Adipocyte (in vitro differentiated cells): ENCODE results near the gene AFMID.

Experiments used
- DNase-seq: peaks from one replicate; pipeline ENCODE4 v3.0.0-alpha.2; 2015; ENCODE audit warnings: low read depth
- H3K27me3 ChIP-seq: replicated peaks from 2 replicates; pipeline ENCODE4 v1.7.0; 2013; ENCODE audit warnings: mild to moderate bottlenecking, low read length, moderate library complexity; ENCODE audit not compliant: control insufficient read depth, insufficient read depth
- H3K36me3 ChIP-seq: 2 replicates; pipeline ENCODE4 v1.7.0; 2013; ENCODE audit warnings: low read length, mild to moderate bottlenecking, moderate library complexity; ENCODE audit not compliant: control insufficient read depth, insufficient read depth, severe bottlenecking
- H3K4me1 ChIP-seq: 2 replicates; pipeline ENCODE4 v1.7.0; 2013; ENCODE audit warnings: mild to moderate bottlenecking, low read length, moderate library complexity; ENCODE audit not compliant: control insufficient read depth, insufficient read depth
- H3K4me3 ChIP-seq: 2 replicates; pipeline ENCODE4 v1.7.0; 2013; ENCODE audit warnings: mild to moderate bottlenecking, low read length, moderate library complexity
- H3K9ac ChIP-seq: 2 replicates; pipeline ENCODE4 v1.7.0; 2013; ENCODE audit warnings: mild to moderate bottlenecking, low read length, moderate library complexity
- H3K9me3 ChIP-seq: 2 replicates; pipeline ENCODE4 v1.7.0; 2013; ENCODE audit warnings: mild to moderate bottlenecking, low read length, moderate library complexity; ENCODE audit not compliant: control insufficient read depth

The AFMID gene

DNA sequence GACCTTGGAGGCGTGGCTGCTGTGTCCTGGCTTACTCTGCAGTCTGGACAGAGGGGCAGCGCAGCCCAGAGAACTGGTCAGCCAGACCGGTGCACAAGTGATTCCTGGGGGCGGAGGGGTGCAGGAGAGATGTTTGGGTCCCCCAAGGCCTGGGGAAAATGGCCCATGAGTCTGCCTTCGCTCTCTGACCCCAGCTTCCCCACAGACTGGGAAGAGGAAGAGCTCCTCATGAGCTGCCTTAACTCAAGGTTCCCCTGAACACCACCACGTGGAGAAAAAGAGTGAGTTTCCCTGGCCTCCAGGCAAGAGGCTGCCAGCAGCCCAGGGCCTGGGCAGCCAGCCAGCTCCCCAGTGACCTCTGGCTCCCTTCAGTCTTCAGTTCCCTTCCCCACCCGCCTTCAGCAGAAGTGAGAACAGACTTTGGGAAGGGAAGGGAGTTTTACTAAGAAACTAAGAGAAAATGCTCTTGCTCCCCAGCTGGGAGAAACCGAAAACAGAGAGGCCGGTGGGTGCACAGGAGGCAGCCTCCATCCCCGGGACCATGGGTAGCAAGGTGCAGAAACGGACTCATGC lies 42.9 kb upstream of the AFMID start:
- peak overlapping the region; percentile 69 for H3K4me3 ChIP-seq
- peaks cover 4% of the 10 kb centered on the region for H3K27me3 ChIP-seq
- H3K9me3 ChIP-seq, result no peaks in the 10 kb centered on the region
- H3K4me1 ChIP-seq, result peaks cover 23% of the 10 kb centered on the region
- H3K36me3 ChIP-seq, result no peaks in the 10 kb centered on the region
- peak; percentile 71 for DNase-seq
- H3K9ac ChIP-seq, result peak overlapping the region; percentile 83

- peak overlapping the region; percentile 83 for H3K9ac ChIP-seq
- peaks cover 4% of the 10 kb centered on the region for H3K27me3 ChIP-seq
- no peaks in the 10 kb centered on the region for H3K36me3 ChIP-seq
- H3K4me3 ChIP-seq, result peak overlapping the region; percentile 69
- no peaks in the 10 kb centered on the region for H3K9me3 ChIP-seq
- peak; percentile 19 for DNase-seq
- peaks cover 23% of the 10 kb centered on the region for H3K4me1 ChIP-seq
Measured at GRCh38 chr17:78144736-78145641, 42.2 kb upstream of the AFMID start.

GRCh38 chr17:78146471-78146869 lies 40.7 kb upstream of the AFMID start:
- H3K4me1 ChIP-seq, result peaks cover 28% of the 10 kb centered on the region
- DNase-seq, result no peak

GRCh38 chr17:78146881-78147280 lies 40.3 kb upstream of the AFMID start:
- Histone ChIP-seq H3K27me3 (peaks cover 4% of the 10 kb centered on the region), H3K9me3 (no peaks in the 10 kb centered on the region), H3K4me3 (no peak overlapping the region), H3K4me1 (peaks cover 30% of the 10 kb centered on the region), H3K36me3 (no peaks in the 10 kb centered on the region), H3K9ac (no peak overlapping the region)
- no peak for DNase-seq

More at GRCh38 chr17:78146471-78146869, 40.7 kb upstream of the AFMID start:
- H3K27me3 ChIP-seq, result peaks cover 4% of the 10 kb centered on the region
- no peaks in the 10 kb centered on the region for H3K9me3 ChIP-seq
- no peak overlapping the region for H3K9ac ChIP-seq
- H3K4me3 ChIP-seq, result no peak overlapping the region
- no peaks in the 10 kb centered on the region for H3K36me3 ChIP-seq

- H3K27me3 ChIP-seq, result peaks cover 4% of the 10 kb centered on the region
- H3K9me3 ChIP-seq, result no peaks in the 10 kb centered on the region
- DNase-seq, result no peak
- no peaks in the 10 kb centered on the region for H3K36me3 ChIP-seq
- H3K4me3 ChIP-seq, result no peak overlapping the region
- H3K4me1 ChIP-seq, result peaks cover 30% of the 10 kb centered on the region
- H3K9ac ChIP-seq, result no peak overlapping the region
Measured at GRCh38 chr17:78147315-78147998, 39.7 kb upstream of the AFMID start.

DNA sequence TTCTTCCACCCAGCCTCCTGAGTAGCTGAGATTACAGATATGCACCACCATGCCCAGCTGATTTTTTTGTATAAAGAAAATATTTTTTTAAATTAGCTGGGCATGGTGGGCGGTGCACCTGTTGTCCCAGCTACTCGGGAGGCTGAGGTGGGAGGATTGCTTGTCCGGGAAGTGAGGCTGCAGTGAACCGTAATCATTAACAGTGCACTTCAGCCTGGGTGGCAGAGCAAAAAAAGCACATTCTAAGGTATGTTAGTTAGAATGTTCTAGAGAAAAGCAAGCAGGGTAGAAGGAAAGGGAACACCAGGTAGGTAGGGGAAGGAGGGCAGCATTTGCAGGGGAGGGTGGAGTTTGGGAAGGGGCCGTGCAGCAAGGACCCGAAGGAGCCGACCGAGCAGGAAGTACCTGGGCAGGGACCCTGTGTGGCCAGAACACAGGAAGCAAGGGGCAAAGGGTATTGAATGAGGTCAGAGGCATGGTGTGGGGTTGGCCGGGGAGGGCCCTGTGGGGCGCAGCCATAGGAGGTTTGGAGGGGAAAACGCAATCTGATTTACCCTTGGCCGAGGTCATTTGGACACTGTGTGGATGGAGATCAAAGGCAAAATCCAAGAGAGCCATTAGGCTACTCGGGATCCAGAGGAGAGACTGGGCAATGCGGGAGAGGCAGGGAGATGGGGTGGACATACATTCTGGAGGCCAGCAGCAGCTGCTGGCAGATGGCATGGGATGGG lies 38.7 kb upstream of the AFMID start:
- Histone ChIP-seq H3K4me1 (peaks cover 30% of the 10 kb centered on the region), H3K9me3 (no peaks in the 10 kb centered on the region), H3K9ac (no peak overlapping the region), H3K4me3 (no peak overlapping the region), H3K27me3 (peaks cover 4% of the 10 kb centered on the region), H3K36me3 (no peaks in the 10 kb centered on the region)
- DNase-seq, result no peak

DNA sequence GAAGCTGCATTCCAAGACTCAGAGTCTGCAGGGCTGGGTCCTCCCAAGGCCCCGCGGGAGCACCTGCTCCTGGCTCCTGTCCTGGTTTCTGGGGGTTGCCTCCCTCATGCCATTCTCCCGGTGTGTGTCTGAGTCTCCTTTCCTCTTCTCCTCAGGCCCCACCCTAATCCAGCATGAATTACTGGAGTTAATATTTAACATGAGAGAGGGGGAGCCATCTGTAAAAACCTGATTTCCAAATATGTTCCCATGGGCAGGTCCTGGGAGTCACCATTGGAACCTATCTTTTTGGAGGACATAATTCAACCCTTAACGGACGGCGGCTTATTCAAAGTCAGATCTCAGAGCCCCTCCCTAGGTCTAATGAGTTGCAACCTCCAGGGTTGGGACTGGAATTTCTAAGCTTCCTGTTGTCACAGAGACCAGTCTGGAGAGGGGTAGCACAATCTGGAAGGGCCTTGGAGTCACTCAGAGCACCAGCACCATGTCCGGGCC lies 35.6 kb upstream of the AFMID start:
- DNase-seq, result no peak
- Histone ChIP-seq H3K36me3 (no peaks in the 10 kb centered on the region), H3K9me3 (no peaks in the 10 kb centered on the region), H3K9ac (no peak overlapping the region), H3K27me3 (no peaks in the 10 kb centered on the region), H3K4me3 (no peak overlapping the region), H3K4me1 (peaks cover 7% of the 10 kb centered on the region)

DNA sequence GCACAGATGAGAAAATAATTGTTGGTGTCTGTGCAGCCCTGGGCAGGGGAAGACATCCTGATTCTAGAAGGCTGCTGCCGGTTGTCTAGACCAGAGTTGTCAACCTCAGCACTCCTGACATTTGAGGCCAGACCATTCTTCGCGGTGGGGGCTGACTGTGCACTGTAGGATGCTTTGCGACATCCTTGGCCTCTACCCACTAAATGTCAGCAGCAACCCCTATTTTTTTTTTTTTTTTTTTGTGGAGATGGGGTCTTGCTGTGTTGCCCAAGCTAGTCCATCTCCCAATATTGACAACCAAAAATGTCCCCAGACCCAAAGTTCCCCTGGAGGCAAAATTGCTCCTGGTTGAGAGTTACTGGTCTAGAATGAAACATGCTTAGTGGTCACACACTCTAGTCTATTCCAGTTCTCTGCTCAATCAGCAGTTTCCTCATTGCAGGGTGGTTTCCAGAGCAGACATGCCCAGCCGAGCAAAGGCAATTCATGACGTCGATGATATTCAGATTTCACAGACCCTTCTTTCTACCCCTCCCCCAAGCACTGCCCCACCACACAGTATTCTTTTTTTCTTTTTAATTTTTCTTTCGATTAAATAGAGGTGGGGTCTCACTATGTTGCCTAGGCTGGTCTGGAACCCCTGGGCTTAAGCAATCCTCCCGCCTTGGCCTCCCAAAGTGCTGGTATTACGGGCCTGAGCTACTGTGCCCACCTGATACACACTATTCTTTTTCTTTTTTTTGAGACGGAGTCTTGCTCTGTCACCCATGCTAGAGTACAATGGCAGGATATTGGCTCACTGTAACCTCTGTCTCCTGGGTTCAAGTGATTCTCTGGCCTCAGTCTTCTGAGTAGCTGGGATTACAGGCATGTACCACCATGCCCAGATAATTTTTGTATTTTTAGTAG lies 32.0 kb upstream of the AFMID start:
- H3K27me3 ChIP-seq, result no peaks in the 10 kb centered on the region
- H3K4me3 ChIP-seq, result no peak overlapping the region
- H3K4me1 ChIP-seq, result peaks cover 14% of the 10 kb centered on the region
- H3K9ac ChIP-seq, result no peak overlapping the region
- no peaks in the 10 kb centered on the region for H3K36me3 ChIP-seq
- no peaks in the 10 kb centered on the region for H3K9me3 ChIP-seq
- DNase-seq, result no peak

DNA sequence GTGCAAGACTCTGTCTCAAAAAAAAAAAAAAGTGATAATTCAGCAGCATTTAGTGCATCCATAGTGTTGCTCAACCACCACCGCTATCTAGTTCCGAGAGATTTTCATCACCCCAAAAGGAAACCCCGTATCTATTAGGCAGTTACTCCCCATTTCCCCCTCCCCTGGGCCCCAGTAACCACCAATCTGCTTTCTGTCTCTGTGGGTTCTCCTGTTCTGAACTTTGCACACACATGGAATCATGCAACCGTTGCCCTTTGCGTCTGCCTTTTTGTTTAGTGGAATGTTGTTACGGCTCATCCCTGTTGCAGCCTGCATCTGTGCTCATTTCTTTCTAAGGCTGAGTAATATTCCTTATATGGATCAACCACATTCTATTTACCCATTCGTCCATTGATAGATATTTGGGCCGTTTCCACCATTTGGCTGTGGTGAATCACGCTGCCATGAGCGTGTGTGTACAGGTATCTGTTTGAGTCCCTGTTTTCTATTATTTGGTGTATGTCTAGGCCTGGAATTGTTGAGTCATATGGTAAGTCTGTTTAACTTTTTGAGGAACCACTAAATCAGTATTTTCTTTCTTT lies 27.5 kb upstream of the AFMID start:
- peak; percentile 8 for DNase-seq
- Histone ChIP-seq H3K9ac (peak overlapping the region; percentile 27), H3K4me1 (peaks cover 10% of the 10 kb centered on the region), H3K36me3 (no peaks in the 10 kb centered on the region), H3K4me3 (no peak overlapping the region), H3K27me3 (no peaks in the 10 kb centered on the region), H3K9me3 (no peaks in the 10 kb centered on the region)
